Gastrocnemius medialis (tissue), 4 donors: ENCODE measurements around the gene SMYD3.

Experiments used
- POLR2A ChIP-seq, 2 donors: fragments of 450-650 bp; IDR thresholded peaks; one replicate each; pipeline ENCODE4 v1.6.1; 2017; ENCODE audit warnings: antibody characterized with exemption in 2 of 2, mild to moderate bottlenecking in 2 of 2, moderate library complexity in 2 of 2
- TF ChIP-seq, protein P1 (sequence below), 5 experiments: fragments of 450-650 bp in 3 of 5; fragments of 200-600 bp in 2 of 5; sonication (generic) in 2 of 5; IDR thresholded peaks in 4 of 5; conservative IDR thresholded peaks in 1 of 5; 1 replicate in 4 of 5; 2 replicates in 1 of 5; pipeline ENCODE4 v1.5.1; 2016 to 2019; ENCODE audit warnings: antibody characterized with exemption in 5 of 5, mild to moderate bottlenecking in 3 of 5, moderate library complexity in 3 of 5

GRCh38 chr1:246032031-246032551 is 475.0 kb downstream of the SMYD3 start:
- no peak for TF ChIP-seq POLR2A (IDR thresholded peaks at IDR 0.05)
- TF ChIP-seq, protein P1, sequence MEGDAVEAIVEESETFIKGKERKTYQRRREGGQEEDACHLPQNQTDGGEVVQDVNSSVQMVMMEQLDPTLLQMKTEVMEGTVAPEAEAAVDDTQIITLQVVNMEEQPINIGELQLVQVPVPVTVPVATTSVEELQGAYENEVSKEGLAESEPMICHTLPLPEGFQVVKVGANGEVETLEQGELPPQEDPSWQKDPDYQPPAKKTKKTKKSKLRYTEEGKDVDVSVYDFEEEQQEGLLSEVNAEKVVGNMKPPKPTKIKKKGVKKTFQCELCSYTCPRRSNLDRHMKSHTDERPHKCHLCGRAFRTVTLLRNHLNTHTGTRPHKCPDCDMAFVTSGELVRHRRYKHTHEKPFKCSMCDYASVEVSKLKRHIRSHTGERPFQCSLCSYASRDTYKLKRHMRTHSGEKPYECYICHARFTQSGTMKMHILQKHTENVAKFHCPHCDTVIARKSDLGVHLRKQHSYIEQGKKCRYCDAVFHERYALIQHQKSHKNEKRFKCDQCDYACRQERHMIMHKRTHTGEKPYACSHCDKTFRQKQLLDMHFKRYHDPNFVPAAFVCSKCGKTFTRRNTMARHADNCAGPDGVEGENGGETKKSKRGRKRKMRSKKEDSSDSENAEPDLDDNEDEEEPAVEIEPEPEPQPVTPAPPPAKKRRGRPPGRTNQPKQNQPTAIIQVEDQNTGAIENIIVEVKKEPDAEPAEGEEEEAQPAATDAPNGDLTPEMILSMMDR (IDR thresholded peaks at IDR 0.05 in 4 of 5, conservative IDR thresholded peaks at IDR 0.05 in 1 of 5), result no peak
